Activated CD8-positive, alpha-beta memory T cell treated with anti-CD3 and anti-CD28 coated beads, Interleukin-2, amount 50 U/mL, for 4 hours (primary cell): ENCODE measurements around the gene ROBO1.

Experiments used
- DNase-seq: peaks from one replicate; pipeline ENCODE4 v3.0.0-alpha.2; 2020

The ROBO1 gene

GRCh38 chr3:78863306-78864203 is 904.2 kb downstream of the ROBO1 start:
- DNase-seq: no peak

GRCh38 chr3:78861156-78861555 is 906.6 kb downstream of the ROBO1 start:
- no peak for DNase-seq

- no peak for DNase-seq
These were observed 907.2 kb downstream of the ROBO1 start for GRCh38 chr3:78860567-78860966.

- no peak for DNase-seq
These were observed 908.9 kb downstream of the ROBO1 start for GRCh38 chr3:78858910-78859309.

GRCh38 chr3:78858174-78858573 is 909.6 kb downstream of the ROBO1 start:
- DNase-seq: no peak

- DNase-seq: no peak
These were observed 910.2 kb downstream of the ROBO1 start for GRCh38 chr3:78857494-78858111.

GRCh38 chr3:78856164-78856563 is 911.6 kb downstream of the ROBO1 start:
- no peak for DNase-seq

GRCh38 chr3:78855190-78855589 is 912.6 kb downstream of the ROBO1 start:
- no peak for DNase-seq

GRCh38 chr3:78848392-78849288 is 919.2 kb downstream of the ROBO1 start:
- DNase-seq: no peak

GRCh38 chr3:78847603-78848002 is 920.2 kb downstream of the ROBO1 start:
- no peak for DNase-seq

- DNase-seq: no peak
These were observed 920.6 kb downstream of the ROBO1 start for GRCh38 chr3:78847203-78847602.

GRCh38 chr3:78846718-78847117 is 921.1 kb downstream of the ROBO1 start:
- DNase-seq: no peak

GRCh38 chr3:78845605-78846004 is 922.2 kb downstream of the ROBO1 start:
- no peak for DNase-seq

- DNase-seq: no peak
These were observed 923.5 kb downstream of the ROBO1 start for GRCh38 chr3:78844307-78844706.

- no peak for DNase-seq
These were observed 928.1 kb downstream of the ROBO1 start for GRCh38 chr3:78839693-78840092.

- no peak for DNase-seq
These were observed 929.4 kb downstream of the ROBO1 start for GRCh38 chr3:78838362-78838761.

- no peak for DNase-seq
These were observed 932.9 kb downstream of the ROBO1 start for GRCh38 chr3:78834910-78835309.

GRCh38 chr3:78832785-78833204 is 935.0 kb downstream of the ROBO1 start:
- no peak for DNase-seq

GRCh38 chr3:78831446-78831972 is 936.3 kb downstream of the ROBO1 start:
- DNase-seq: no peak

GRCh38 chr3:78830470-78830869 is 937.3 kb downstream of the ROBO1 start:
- no peak for DNase-seq

GRCh38 chr3:78827618-78828017 is 940.2 kb downstream of the ROBO1 start:
- no peak for DNase-seq

GRCh38 chr3:78825858-78826215 is 942.0 kb downstream of the ROBO1 start:
- no peak for DNase-seq
